ENCODE results near the gene OR8S1.

- TF ChIP-seq, protein P1, sequence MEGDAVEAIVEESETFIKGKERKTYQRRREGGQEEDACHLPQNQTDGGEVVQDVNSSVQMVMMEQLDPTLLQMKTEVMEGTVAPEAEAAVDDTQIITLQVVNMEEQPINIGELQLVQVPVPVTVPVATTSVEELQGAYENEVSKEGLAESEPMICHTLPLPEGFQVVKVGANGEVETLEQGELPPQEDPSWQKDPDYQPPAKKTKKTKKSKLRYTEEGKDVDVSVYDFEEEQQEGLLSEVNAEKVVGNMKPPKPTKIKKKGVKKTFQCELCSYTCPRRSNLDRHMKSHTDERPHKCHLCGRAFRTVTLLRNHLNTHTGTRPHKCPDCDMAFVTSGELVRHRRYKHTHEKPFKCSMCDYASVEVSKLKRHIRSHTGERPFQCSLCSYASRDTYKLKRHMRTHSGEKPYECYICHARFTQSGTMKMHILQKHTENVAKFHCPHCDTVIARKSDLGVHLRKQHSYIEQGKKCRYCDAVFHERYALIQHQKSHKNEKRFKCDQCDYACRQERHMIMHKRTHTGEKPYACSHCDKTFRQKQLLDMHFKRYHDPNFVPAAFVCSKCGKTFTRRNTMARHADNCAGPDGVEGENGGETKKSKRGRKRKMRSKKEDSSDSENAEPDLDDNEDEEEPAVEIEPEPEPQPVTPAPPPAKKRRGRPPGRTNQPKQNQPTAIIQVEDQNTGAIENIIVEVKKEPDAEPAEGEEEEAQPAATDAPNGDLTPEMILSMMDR (IDR thresholded peaks at IDR 0.05): no peak
- no peak for TF ChIP-seq POLR2A (IDR thresholded peaks at IDR 0.05)
These were observed 16.4 kb upstream of the OR8S1 start for GRCh38 chr12:48508987-48509386.
